ENCODE measurements around the gene TAS2R60. TPM values are rescaled to one million over a fixed set of nuclear protein-coding genes. Genes with fewer than 3 reads are reported as not detected.
"Not testable (repeated sequence)": the region's sequence is repeated elsewhere in the genome, so short reads cannot be mapped to it uniquely, and the experiment has no call there.

Gene TAS2R60
- total RNA-seq, 1 donor from 2014 or later: not detected

DNA sequence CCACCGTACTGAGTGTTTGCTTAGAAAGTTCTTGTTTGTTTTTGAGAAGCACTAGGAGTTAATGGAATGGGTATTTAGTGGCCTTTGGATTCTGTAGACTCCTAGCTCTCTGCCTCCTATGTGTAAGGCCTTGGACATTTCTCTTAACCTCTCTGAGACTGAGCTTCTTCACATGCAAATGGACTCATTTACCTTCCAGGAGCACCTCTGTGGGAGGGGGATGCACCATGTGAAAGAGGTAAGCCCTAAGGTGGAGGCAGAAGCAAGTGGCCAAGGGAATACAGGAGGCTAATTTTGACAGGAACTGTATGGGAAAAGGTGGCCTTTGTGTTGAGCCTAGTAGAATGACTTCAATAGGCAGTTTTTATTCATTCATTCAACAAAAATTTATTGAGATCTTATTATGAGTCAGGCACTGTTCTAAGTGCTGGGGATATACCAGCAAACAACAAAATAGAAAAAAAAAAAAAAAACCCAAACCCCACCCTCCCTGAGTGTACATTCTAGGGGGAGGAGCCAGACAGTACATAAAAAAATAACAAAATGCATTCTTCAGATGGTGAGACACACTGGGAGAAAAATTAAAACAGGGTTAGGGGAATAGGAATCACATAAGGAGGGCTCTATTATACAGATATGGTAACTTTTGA, 25.4 kb upstream of the TAS2R60 start:
- Histone ChIP-seq H3K27ac (ENCODE audit: low read depth, low read length) (no peak overlapping the region), H3K9me3 (ENCODE audit: insufficient read depth, low read depth, low read length) (no peaks in the 10 kb centered on the region), H3K4me1 (ENCODE audit: insufficient read depth, low read length) (peaks cover 4% of the 10 kb centered on the region), H3K4me2 (ENCODE audit: low read length) (no peak overlapping the region), H3K4me3 (ENCODE audit: insufficient read depth, low read depth, low read length) (no peak overlapping the region), H2AFZ (ENCODE audit: low read depth, low read length) (no peak overlapping the region), H3K27me3 (ENCODE audit: insufficient read depth, low read length) (peaks cover 5% of the 10 kb centered on the region), H3K9ac (ENCODE audit: low read length) (no peak overlapping the region), H3K79me2 (ENCODE audit: insufficient read depth, low read length) (no peaks in the 10 kb centered on the region), H3K36me3 (ENCODE audit: insufficient read depth, low read length) (no peaks in the 10 kb centered on the region), H4K20me1 (ENCODE audit: insufficient read depth, low read length) (no peaks in the 10 kb centered on the region)
- H3K4me3 Mint-ChIP-seq (ENCODE audit: unreplicated experiment): no peak overlapping the region
- peaks cover 2% of the 10 kb centered on the region for H3K4me1 Mint-ChIP-seq (ENCODE audit: low read depth, unreplicated experiment)
- H3K27me3 Mint-ChIP-seq (ENCODE audit: low read depth, unreplicated experiment): no peaks in the 10 kb centered on the region
- H3K36me3 Mint-ChIP-seq (ENCODE audit: low read depth, unreplicated experiment): no peaks in the 10 kb centered on the region
- H3K9me3 Mint-ChIP-seq (ENCODE audit: unreplicated experiment): no peaks in the 10 kb centered on the region
- DNase-seq (ENCODE audit: low read depth): no peak
- H3K27ac Mint-ChIP-seq (ENCODE audit: unreplicated experiment): no peak overlapping the region
- FAIRE-seq: no peak
- TF ChIP-seq, protein P1, sequence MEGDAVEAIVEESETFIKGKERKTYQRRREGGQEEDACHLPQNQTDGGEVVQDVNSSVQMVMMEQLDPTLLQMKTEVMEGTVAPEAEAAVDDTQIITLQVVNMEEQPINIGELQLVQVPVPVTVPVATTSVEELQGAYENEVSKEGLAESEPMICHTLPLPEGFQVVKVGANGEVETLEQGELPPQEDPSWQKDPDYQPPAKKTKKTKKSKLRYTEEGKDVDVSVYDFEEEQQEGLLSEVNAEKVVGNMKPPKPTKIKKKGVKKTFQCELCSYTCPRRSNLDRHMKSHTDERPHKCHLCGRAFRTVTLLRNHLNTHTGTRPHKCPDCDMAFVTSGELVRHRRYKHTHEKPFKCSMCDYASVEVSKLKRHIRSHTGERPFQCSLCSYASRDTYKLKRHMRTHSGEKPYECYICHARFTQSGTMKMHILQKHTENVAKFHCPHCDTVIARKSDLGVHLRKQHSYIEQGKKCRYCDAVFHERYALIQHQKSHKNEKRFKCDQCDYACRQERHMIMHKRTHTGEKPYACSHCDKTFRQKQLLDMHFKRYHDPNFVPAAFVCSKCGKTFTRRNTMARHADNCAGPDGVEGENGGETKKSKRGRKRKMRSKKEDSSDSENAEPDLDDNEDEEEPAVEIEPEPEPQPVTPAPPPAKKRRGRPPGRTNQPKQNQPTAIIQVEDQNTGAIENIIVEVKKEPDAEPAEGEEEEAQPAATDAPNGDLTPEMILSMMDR (IDR thresholded peaks at IDR 0.05; ENCODE audit: insufficient read depth, low read depth, low read length): no peak
- TF ChIP-seq EZH2 (IDR thresholded peaks at IDR 0.05; ENCODE audit: insufficient read depth, low read length): no peak

- FAIRE-seq (no peak), DNase-seq (ENCODE audit: low read depth) (no peak)
- Histone ChIP-seq H3K27ac (ENCODE audit: low read depth, low read length) (no peak overlapping the region), H4K20me1 (ENCODE audit: insufficient read depth, low read length) (no peaks in the 10 kb centered on the region), H3K4me2 (ENCODE audit: low read length) (no peak overlapping the region), H2AFZ (ENCODE audit: low read depth, low read length) (no peak overlapping the region), H3K79me2 (ENCODE audit: insufficient read depth, low read length) (no peaks in the 10 kb centered on the region), H3K4me1 (ENCODE audit: insufficient read depth, low read length) (peaks cover 4% of the 10 kb centered on the region), H3K9ac (ENCODE audit: low read length) (no peak overlapping the region), H3K4me3 (ENCODE audit: insufficient read depth, low read depth, low read length) (no peak overlapping the region), H3K36me3 (ENCODE audit: insufficient read depth, low read length) (no peaks in the 10 kb centered on the region), H3K9me3 (ENCODE audit: insufficient read depth, low read depth, low read length) (no peaks in the 10 kb centered on the region), H3K27me3 (ENCODE audit: insufficient read depth, low read length) (peaks cover 5% of the 10 kb centered on the region)
- H3K27ac Mint-ChIP-seq (ENCODE audit: unreplicated experiment): no peak overlapping the region
- no peak overlapping the region for H3K4me3 Mint-ChIP-seq (ENCODE audit: unreplicated experiment)
- no peaks in the 10 kb centered on the region for H3K9me3 Mint-ChIP-seq (ENCODE audit: unreplicated experiment)
- H3K4me1 Mint-ChIP-seq (ENCODE audit: low read depth, unreplicated experiment): peaks cover 2% of the 10 kb centered on the region
- no peaks in the 10 kb centered on the region for H3K27me3 Mint-ChIP-seq (ENCODE audit: low read depth, unreplicated experiment)
- no peak for TF ChIP-seq EZH2 (IDR thresholded peaks at IDR 0.05; ENCODE audit: insufficient read depth, low read length)
- TF ChIP-seq, protein P1 (IDR thresholded peaks at IDR 0.05; ENCODE audit: insufficient read depth, low read depth, low read length): no peak
- H3K36me3 Mint-ChIP-seq (ENCODE audit: low read depth, unreplicated experiment): no peaks in the 10 kb centered on the region
These were observed 24.4 kb upstream of the TAS2R60 start for GRCh38 chr7:143418681-143419458.

DNA sequence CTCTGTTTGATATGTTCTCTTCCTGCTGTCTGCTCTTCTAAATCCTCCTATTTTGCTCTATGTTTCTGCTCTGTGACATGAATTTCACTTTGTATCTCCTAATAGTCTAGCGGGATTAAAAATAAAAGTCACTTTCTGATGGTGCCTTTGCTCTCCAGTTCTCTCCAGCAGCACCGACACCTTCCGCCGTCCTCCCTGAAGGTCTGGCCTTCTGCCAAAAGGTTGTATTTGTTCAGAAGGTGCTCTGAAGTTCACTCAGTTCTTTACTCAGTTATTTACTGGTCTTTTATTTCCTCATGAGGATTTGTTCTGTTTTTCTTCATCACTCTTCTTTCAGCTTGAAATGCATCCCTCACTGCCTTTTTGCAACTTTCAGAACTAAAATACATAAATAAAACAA, 23.4 kb upstream of the TAS2R60 start:
- no peak for FAIRE-seq
- H3K4me2 ChIP-seq (ENCODE audit: low read length): no peak overlapping the region
- no peak overlapping the region for H3K27ac Mint-ChIP-seq (ENCODE audit: unreplicated experiment)

DNA sequence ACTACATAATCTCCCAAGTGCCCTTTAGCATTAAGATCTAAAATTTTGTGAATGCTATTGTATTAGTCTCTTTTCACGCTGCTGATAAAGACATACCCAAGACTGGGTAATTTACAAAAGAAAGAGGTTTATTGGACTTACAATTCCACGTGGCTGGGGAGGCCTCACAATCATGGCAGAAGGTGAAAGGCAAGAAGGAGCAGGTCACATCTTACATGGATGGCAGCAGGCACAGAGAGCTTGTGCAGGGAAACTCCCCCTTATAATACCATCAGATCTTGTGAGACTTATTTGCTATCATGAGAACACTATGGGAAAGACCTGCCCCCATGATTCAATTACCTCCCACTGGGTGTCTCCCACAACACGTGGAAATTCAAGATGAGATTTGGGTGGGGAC, 22.6 kb upstream of the TAS2R60 start:
- H3K4me3 Mint-ChIP-seq (ENCODE audit: unreplicated experiment); H3K4me2 ChIP-seq (ENCODE audit: low read length); DNase-seq (ENCODE audit: low read depth); H3K9ac ChIP-seq (ENCODE audit: low read length); H3K27me3 Mint-ChIP-seq (ENCODE audit: low read depth, unreplicated experiment); H3K4me3 ChIP-seq (ENCODE audit: insufficient read depth, low read depth, low read length); H3K9me3 Mint-ChIP-seq (ENCODE audit: unreplicated experiment); H2AFZ ChIP-seq (ENCODE audit: low read depth, low read length); H3K36me3 ChIP-seq (ENCODE audit: insufficient read depth, low read length); H3K4me1 Mint-ChIP-seq (ENCODE audit: low read depth, unreplicated experiment); H3K4me1 ChIP-seq (ENCODE audit: insufficient read depth, low read length); FAIRE-seq; H3K27ac ChIP-seq (ENCODE audit: low read depth, low read length); H3K27me3 ChIP-seq (ENCODE audit: insufficient read depth, low read length); H3K36me3 Mint-ChIP-seq (ENCODE audit: low read depth, unreplicated experiment); H3K27ac Mint-ChIP-seq (ENCODE audit: unreplicated experiment); H3K79me2 ChIP-seq (ENCODE audit: insufficient read depth, low read length); H4K20me1 ChIP-seq (ENCODE audit: insufficient read depth, low read length); H3K9me3 ChIP-seq (ENCODE audit: insufficient read depth, low read depth, low read length): not testable (repeated sequence)

More for the DNA sequence above, 23.4 kb upstream of the TAS2R60 start:
- Mint-ChIP-seq H3K27me3 (ENCODE audit: low read depth, unreplicated experiment) (no peaks in the 10 kb centered on the region), H3K4me1 (ENCODE audit: low read depth, unreplicated experiment) (peaks cover 2% of the 10 kb centered on the region), H3K36me3 (ENCODE audit: low read depth, unreplicated experiment) (no peaks in the 10 kb centered on the region), H3K4me3 (ENCODE audit: unreplicated experiment) (no peak overlapping the region), H3K9me3 (ENCODE audit: unreplicated experiment) (no peaks in the 10 kb centered on the region)
- Histone ChIP-seq H2AFZ (ENCODE audit: low read depth, low read length) (no peak overlapping the region), H3K27ac (ENCODE audit: low read depth, low read length) (no peak overlapping the region), H3K4me1 (ENCODE audit: insufficient read depth, low read length) (peaks cover 4% of the 10 kb centered on the region), H3K9ac (ENCODE audit: low read length) (no peak overlapping the region), H4K20me1 (ENCODE audit: insufficient read depth, low read length) (no peaks in the 10 kb centered on the region), H3K9me3 (ENCODE audit: insufficient read depth, low read depth, low read length) (no peaks in the 10 kb centered on the region), H3K4me3 (ENCODE audit: insufficient read depth, low read depth, low read length) (no peak overlapping the region), H3K27me3 (ENCODE audit: insufficient read depth, low read length) (peaks cover 5% of the 10 kb centered on the region), H3K36me3 (ENCODE audit: insufficient read depth, low read length) (no peaks in the 10 kb centered on the region), H3K79me2 (ENCODE audit: insufficient read depth, low read length) (no peaks in the 10 kb centered on the region)
- DNase-seq (ENCODE audit: low read depth): no peak
- TF ChIP-seq, protein P1 (IDR thresholded peaks at IDR 0.05; ENCODE audit: insufficient read depth, low read depth, low read length): no peak
- no peak for TF ChIP-seq EZH2 (IDR thresholded peaks at IDR 0.05; ENCODE audit: insufficient read depth, low read length)
